Measurements from ENCODE around the gene TFDP2.
"Not testable (repeated sequence)": the region's sequence is repeated elsewhere in the genome, so short reads cannot be mapped to it uniquely, and the experiment has no call there.

DNA sequence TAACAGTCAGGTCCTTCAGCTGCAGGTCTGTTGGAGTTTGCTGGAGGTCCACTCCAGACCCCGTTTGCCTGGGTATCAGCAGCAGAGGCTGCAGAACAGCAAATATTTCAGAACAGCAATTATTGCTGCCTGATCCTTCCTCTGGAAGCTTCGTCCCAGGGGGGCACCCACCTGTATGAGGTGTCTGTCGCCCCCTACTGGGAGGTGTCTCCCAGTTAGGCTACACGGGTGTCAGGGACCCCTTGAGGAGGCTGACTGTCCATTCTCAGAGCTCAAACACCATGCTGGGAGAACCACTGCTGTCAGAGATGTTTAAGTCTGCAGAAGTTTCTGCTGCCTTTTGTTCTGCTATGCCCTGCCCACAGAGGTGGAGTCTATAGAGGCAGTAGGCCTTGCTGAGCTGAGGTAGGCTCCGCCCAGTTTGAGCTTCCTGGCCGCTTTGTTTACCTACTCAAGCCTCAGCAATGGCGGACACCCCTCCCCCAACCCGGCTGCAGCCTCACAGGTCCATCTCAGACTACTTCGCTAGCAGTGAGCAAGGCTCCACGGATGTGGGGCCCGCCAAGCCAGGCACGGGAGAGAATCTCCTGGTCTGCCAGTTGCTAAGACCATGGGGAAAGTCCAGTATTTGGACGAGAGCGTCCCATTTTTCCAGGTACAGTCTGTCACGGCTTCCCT, 8.6 kb downstream of the TFDP2 start:
- TF ChIP-seq POLR2A, POLR2AphosphoS5 (IDR thresholded peaks at IDR 0.05): not testable (repeated sequence)

All from suprapubic skin (tissue), 4 donors.